Right forelimb (tissue), 1 donor: ENCODE results near the gene FOXE1.
A peak's percentile ranks its signal among the peaks of the same experiment; 100 is the strongest.

Experiments used
- DNase-seq: peaks from one replicate; pipeline ENCODE4 v3.0.0-alpha.2; 2018

The FOXE1 gene

GRCh38 chr9:97853056-97853843 is at the start of gene FOXE1:
Gene FOXE1 (plus strand): TSS chr9:97853226. CDS start chr9:97853915, 689 bp downstream.
- DNase-seq, result peak; percentile 42

GRCh38 chr9:97804059-97804365 is 49.0 kb upstream of the FOXE1 start:
- no peak for DNase-seq

- no peak for DNase-seq
Observed at GRCh38 chr9:97806721-97807120, 46.3 kb upstream of the FOXE1 start.

GRCh38 chr9:97807681-97808080 is 45.3 kb upstream of the FOXE1 start:
- DNase-seq, result no peak

GRCh38 chr9:97808415-97808814 is 44.6 kb upstream of the FOXE1 start:
- no peak for DNase-seq

GRCh38 chr9:97808972-97809371 is 44.1 kb upstream of the FOXE1 start:
- no peak for DNase-seq

- no peak for DNase-seq
Observed at GRCh38 chr9:97809666-97810344, 43.2 kb upstream of the FOXE1 start.

- no peak for DNase-seq
Observed at GRCh38 chr9:97811533-97812246, 41.3 kb upstream of the FOXE1 start.

GRCh38 chr9:97812247-97812543 is 40.8 kb upstream of the FOXE1 start:
- no peak for DNase-seq

GRCh38 chr9:97813072-97813471 is 40.0 kb upstream of the FOXE1 start:
- no peak for DNase-seq

GRCh38 chr9:97819735-97820134 is 33.3 kb upstream of the FOXE1 start:
- no peak for DNase-seq

GRCh38 chr9:97820373-97820772 is 32.7 kb upstream of the FOXE1 start:
- DNase-seq, result no peak

- no peak for DNase-seq
Observed at GRCh38 chr9:97830884-97831829, 21.9 kb upstream of the FOXE1 start.

GRCh38 chr9:97831843-97832636 is 21.0 kb upstream of the FOXE1 start:
- no peak for DNase-seq

GRCh38 chr9:97840521-97840920 is 12.5 kb upstream of the FOXE1 start:
- no peak for DNase-seq

- no peak for DNase-seq
Observed at GRCh38 chr9:97842960-97843359, 10.1 kb upstream of the FOXE1 start.

GRCh38 chr9:97845130-97845529 is 7.9 kb upstream of the FOXE1 start:
- no peak for DNase-seq

- DNase-seq, result no peak
Observed at GRCh38 chr9:97845763-97846162, 7.3 kb upstream of the FOXE1 start.

- DNase-seq, result peak; percentile 26
Observed at GRCh38 chr9:97846347-97846746, 6.7 kb upstream of the FOXE1 start.

- DNase-seq, result peak; percentile 32
Observed at GRCh38 chr9:97847474-97848214, 5.4 kb upstream of the FOXE1 start.

- no peak for DNase-seq
Observed at GRCh38 chr9:97848215-97848479, 4.9 kb upstream of the FOXE1 start.
